Measurements from ENCODE around the gene C12orf56.

The C12orf56 gene

DNA sequence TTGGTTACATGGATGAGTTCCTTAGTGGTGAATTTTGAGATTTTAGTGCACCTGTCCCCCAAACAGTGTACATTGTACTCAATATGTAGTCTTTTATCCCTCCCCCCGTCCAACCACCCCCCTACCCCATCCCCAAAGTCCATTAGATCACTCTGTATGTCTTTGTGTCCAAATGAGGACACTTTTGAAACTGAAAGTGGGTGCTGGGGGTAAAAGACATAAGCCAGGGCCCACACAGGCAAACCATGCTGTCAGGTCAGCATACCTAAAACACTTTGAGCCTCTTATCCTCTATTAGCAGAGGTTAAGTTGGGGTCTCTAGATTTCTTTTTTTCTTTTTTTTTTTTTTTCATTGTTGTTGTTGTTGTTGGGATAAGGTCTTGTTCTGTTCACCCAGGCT, 137.2 kb downstream of the C12orf56 start:
- DNase-seq: no peak
- no peaks in the 10 kb centered on the region for H3K79me1 ChIP-seq (ENCODE audit: low read length)
- no peak overlapping the region for H3K9ac ChIP-seq (ENCODE audit: low read length)
- no peak overlapping the region for H3K18ac ChIP-seq (ENCODE audit: low read length)
- H4K8ac ChIP-seq (ENCODE audit: low read depth, low read length): no peak overlapping the region
- no peak overlapping the region for H2BK120ac ChIP-seq (ENCODE audit: insufficient read depth, low read length, poor library complexity)
- no peak overlapping the region for H2BK5ac ChIP-seq (ENCODE audit: low read depth, low read length, poor library complexity)
- no peak overlapping the region for H4K91ac ChIP-seq (ENCODE audit: low read depth, low read length)
- H2AK5ac ChIP-seq (ENCODE audit: low read length): no peak overlapping the region
- no peak overlapping the region for H3K4me2 ChIP-seq (ENCODE audit: low read length)
- no peaks in the 10 kb centered on the region for H3K27me3 ChIP-seq (ENCODE audit: insufficient read depth, low read length)
- no peak overlapping the region for H3K14ac ChIP-seq (ENCODE audit: low read length)
- no peak overlapping the region for H3K4me3 ChIP-seq (ENCODE audit: low read depth, low read length)
- no peaks in the 10 kb centered on the region for H3K36me3 ChIP-seq (ENCODE audit: control insufficient read depth in 1 of 2, insufficient read depth in 2 of 2, low read length in 2 of 2)
- no peaks in the 10 kb centered on the region for H3K79me2 ChIP-seq (ENCODE audit: control insufficient read depth, insufficient read depth, low read length, poor library complexity)
- H3K27ac ChIP-seq (ENCODE audit: low read depth, low read length): no peak overlapping the region
- no peak overlapping the region for H4K12ac ChIP-seq (ENCODE audit: low read depth, low read length)
- no peak overlapping the region for H3K4ac ChIP-seq (ENCODE audit: low read depth, low read length)
- H3K23ac ChIP-seq (ENCODE audit: low read length): no peak overlapping the region
- H3K9me3 ChIP-seq (ENCODE audit: insufficient read depth, low read depth, low read length): no peaks in the 10 kb centered on the region
- H3K4me1 ChIP-seq (ENCODE audit: control insufficient read depth in 1 of 2, insufficient read depth in 2 of 2, low read length in 2 of 2): no peaks in the 10 kb centered on the region
- no peak overlapping the region for H2AFZ ChIP-seq (ENCODE audit: insufficient read depth, low read length, poor library complexity)
- H2BK12ac ChIP-seq (ENCODE audit: low read length): no peak overlapping the region
- WGBS (ENCODE audit: extremely low coverage, insufficient coverage, insufficient read length): no CpG with 5 or more reads among the region's 1 CpG

DNA sequence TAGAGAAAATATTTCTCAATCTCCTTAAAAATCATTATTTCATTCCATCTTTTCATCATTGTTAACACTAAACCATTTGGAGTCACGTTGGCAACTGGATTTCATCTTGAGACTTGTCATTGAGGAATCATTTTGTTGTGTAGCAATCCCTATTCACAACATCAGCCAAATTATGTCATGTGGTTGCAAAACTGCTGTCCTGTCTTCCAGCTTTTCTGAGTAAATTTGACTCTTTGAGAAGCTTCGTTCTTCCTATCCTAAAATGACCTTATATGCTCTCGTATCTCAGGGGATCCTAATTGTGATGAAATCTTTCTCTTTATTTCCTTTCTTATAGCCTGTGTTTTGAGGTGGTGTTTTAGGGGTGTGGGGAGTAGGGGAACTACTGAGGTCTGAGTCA, 137.9 kb downstream of the C12orf56 start:
- no peak overlapping the region for H2BK12ac ChIP-seq (ENCODE audit: low read length)
- H3K4ac ChIP-seq (ENCODE audit: low read depth, low read length): no peak overlapping the region
- no peak overlapping the region for H3K4me3 ChIP-seq (ENCODE audit: low read depth, low read length)
- H3K14ac ChIP-seq (ENCODE audit: low read length): no peak overlapping the region
- no peak overlapping the region for H3K18ac ChIP-seq (ENCODE audit: low read length)
- H4K8ac ChIP-seq (ENCODE audit: low read depth, low read length): no peak overlapping the region
- H3K36me3 ChIP-seq (ENCODE audit: control insufficient read depth in 1 of 2, insufficient read depth in 2 of 2, low read length in 2 of 2): no peaks in the 10 kb centered on the region
- H2BK120ac ChIP-seq (ENCODE audit: insufficient read depth, low read length, poor library complexity): no peak overlapping the region
- H4K91ac ChIP-seq (ENCODE audit: low read depth, low read length): no peak overlapping the region
- H2BK5ac ChIP-seq (ENCODE audit: low read depth, low read length, poor library complexity): no peak overlapping the region
- H3K79me1 ChIP-seq (ENCODE audit: low read length): no peaks in the 10 kb centered on the region
- no CpG with 5 or more reads among the region's 3 CpGs for WGBS (ENCODE audit: extremely low coverage, insufficient coverage, insufficient read length)
- no peak overlapping the region for H3K9ac ChIP-seq (ENCODE audit: low read length)
- H3K79me2 ChIP-seq (ENCODE audit: control insufficient read depth, insufficient read depth, low read length, poor library complexity): no peaks in the 10 kb centered on the region
- peak in 1 of 2 donors; percentile 44 for DNase-seq
- no peak overlapping the region for H2AK5ac ChIP-seq (ENCODE audit: low read length)
- H3K27ac ChIP-seq (ENCODE audit: low read depth, low read length): no peak overlapping the region
- no peak overlapping the region for H3K23ac ChIP-seq (ENCODE audit: low read length)
- no peak overlapping the region for H3K4me2 ChIP-seq (ENCODE audit: low read length)
- H3K4me1 ChIP-seq (ENCODE audit: control insufficient read depth in 1 of 2, insufficient read depth in 2 of 2, low read length in 2 of 2): no peaks in the 10 kb centered on the region
- H3K27me3 ChIP-seq (ENCODE audit: insufficient read depth, low read length): no peaks in the 10 kb centered on the region
- no peak overlapping the region for H2AFZ ChIP-seq (ENCODE audit: insufficient read depth, low read length, poor library complexity)
- H4K12ac ChIP-seq (ENCODE audit: low read depth, low read length): no peak overlapping the region
- H3K9me3 ChIP-seq (ENCODE audit: insufficient read depth, low read depth, low read length): no peaks in the 10 kb centered on the region

GRCh38 chr12:64243809-64244208, 146.7 kb downstream of the C12orf56 start:
- no CpG with 5 or more reads among the region's 4 CpGs for WGBS (ENCODE audit: extremely low coverage, insufficient coverage, insufficient read length)
- no peak overlapping the region for H2BK5ac ChIP-seq (ENCODE audit: low read depth, low read length, poor library complexity)
- H3K14ac ChIP-seq (ENCODE audit: low read length): no peak overlapping the region
- H2BK120ac ChIP-seq (ENCODE audit: insufficient read depth, low read length, poor library complexity): no peak overlapping the region
- H2AK5ac ChIP-seq (ENCODE audit: low read length): no peak overlapping the region
- no peak overlapping the region for H4K91ac ChIP-seq (ENCODE audit: low read depth, low read length)
- DNase-seq: no peak
- H3K23ac ChIP-seq (ENCODE audit: low read length): no peak overlapping the region
- no peaks in the 10 kb centered on the region for H3K27me3 ChIP-seq (ENCODE audit: insufficient read depth, low read length)
- H3K9ac ChIP-seq (ENCODE audit: low read length): no peak overlapping the region
- H3K36me3 ChIP-seq (ENCODE audit: control insufficient read depth in 1 of 2, insufficient read depth in 2 of 2, low read length in 2 of 2): no peaks in the 10 kb centered on the region
- H2AFZ ChIP-seq (ENCODE audit: insufficient read depth, low read length, poor library complexity): no peak overlapping the region
- H4K12ac ChIP-seq (ENCODE audit: low read depth, low read length): no peak overlapping the region
- H3K4me3 ChIP-seq (ENCODE audit: low read depth, low read length): no peak overlapping the region
- H3K4me2 ChIP-seq (ENCODE audit: low read length): no peak overlapping the region
- no peak overlapping the region for H3K4ac ChIP-seq (ENCODE audit: low read depth, low read length)
- no peaks in the 10 kb centered on the region for H3K79me2 ChIP-seq (ENCODE audit: control insufficient read depth, insufficient read depth, low read length, poor library complexity)
- H3K4me1 ChIP-seq (ENCODE audit: control insufficient read depth in 1 of 2, insufficient read depth in 2 of 2, low read length in 2 of 2): no peaks in the 10 kb centered on the region
- no peaks in the 10 kb centered on the region for H3K79me1 ChIP-seq (ENCODE audit: low read length)
- no peak overlapping the region for H2BK12ac ChIP-seq (ENCODE audit: low read length)
- no peak overlapping the region for H3K27ac ChIP-seq (ENCODE audit: low read depth, low read length)
- no peak overlapping the region for H3K18ac ChIP-seq (ENCODE audit: low read length)
- no peaks in the 10 kb centered on the region for H3K9me3 ChIP-seq (ENCODE audit: insufficient read depth, low read depth, low read length)
- no peak overlapping the region for H4K8ac ChIP-seq (ENCODE audit: low read depth, low read length)

- H2AK5ac ChIP-seq (ENCODE audit: low read length): no peak overlapping the region
- H3K4ac ChIP-seq (ENCODE audit: low read depth, low read length): no peak overlapping the region
- WGBS (ENCODE audit: extremely low coverage, insufficient coverage, insufficient read length): no CpG with 5 or more reads among the region's 3 CpGs
- H4K8ac ChIP-seq (ENCODE audit: low read depth, low read length): no peak overlapping the region
- H3K9me3 ChIP-seq (ENCODE audit: insufficient read depth, low read depth, low read length): no peaks in the 10 kb centered on the region
- no peaks in the 10 kb centered on the region for H3K36me3 ChIP-seq (ENCODE audit: control insufficient read depth in 1 of 2, insufficient read depth in 2 of 2, low read length in 2 of 2)
- no peak overlapping the region for H3K4me2 ChIP-seq (ENCODE audit: low read length)
- H3K4me1 ChIP-seq (ENCODE audit: control insufficient read depth in 1 of 2, insufficient read depth in 2 of 2, low read length in 2 of 2): no peaks in the 10 kb centered on the region
- H2BK5ac ChIP-seq (ENCODE audit: low read depth, low read length, poor library complexity): no peak overlapping the region
- H2BK120ac ChIP-seq (ENCODE audit: insufficient read depth, low read length, poor library complexity): no peak overlapping the region
- H3K4me3 ChIP-seq (ENCODE audit: low read depth, low read length): no peak overlapping the region
- no peak overlapping the region for H3K18ac ChIP-seq (ENCODE audit: low read length)
- H4K91ac ChIP-seq (ENCODE audit: low read depth, low read length): no peak overlapping the region
- H4K12ac ChIP-seq (ENCODE audit: low read depth, low read length): no peak overlapping the region
- no peaks in the 10 kb centered on the region for H3K79me2 ChIP-seq (ENCODE audit: control insufficient read depth, insufficient read depth, low read length, poor library complexity)
- H2BK12ac ChIP-seq (ENCODE audit: low read length): no peak overlapping the region
- DNase-seq: no peak
- H3K79me1 ChIP-seq (ENCODE audit: low read length): no peaks in the 10 kb centered on the region
- no peak overlapping the region for H3K9ac ChIP-seq (ENCODE audit: low read length)
- H3K27me3 ChIP-seq (ENCODE audit: insufficient read depth, low read length): no peaks in the 10 kb centered on the region
- H3K23ac ChIP-seq (ENCODE audit: low read length): no peak overlapping the region
- no peak overlapping the region for H3K27ac ChIP-seq (ENCODE audit: low read depth, low read length)
- H2AFZ ChIP-seq (ENCODE audit: insufficient read depth, low read length, poor library complexity): no peak overlapping the region
- H3K14ac ChIP-seq (ENCODE audit: low read length): no peak overlapping the region
Measured at GRCh38 chr12:64240781-64241180, 149.8 kb downstream of the C12orf56 start.
